ENCODE results near the gene NAB1.
"Not testable (repeated sequence)": the region's sequence is repeated elsewhere in the genome, so short reads cannot be mapped to it uniquely, and the experiment has no call there.

The NAB1 gene, protein sequence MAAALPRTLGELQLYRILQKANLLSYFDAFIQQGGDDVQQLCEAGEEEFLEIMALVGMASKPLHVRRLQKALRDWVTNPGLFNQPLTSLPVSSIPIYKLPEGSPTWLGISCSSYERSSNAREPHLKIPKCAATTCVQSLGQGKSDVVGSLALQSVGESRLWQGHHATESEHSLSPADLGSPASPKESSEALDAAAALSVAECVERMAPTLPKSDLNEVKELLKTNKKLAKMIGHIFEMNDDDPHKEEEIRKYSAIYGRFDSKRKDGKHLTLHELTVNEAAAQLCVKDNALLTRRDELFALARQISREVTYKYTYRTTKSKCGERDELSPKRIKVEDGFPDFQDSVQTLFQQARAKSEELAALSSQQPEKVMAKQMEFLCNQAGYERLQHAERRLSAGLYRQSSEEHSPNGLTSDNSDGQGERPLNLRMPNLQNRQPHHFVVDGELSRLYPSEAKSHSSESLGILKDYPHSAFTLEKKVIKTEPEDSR

DNA sequence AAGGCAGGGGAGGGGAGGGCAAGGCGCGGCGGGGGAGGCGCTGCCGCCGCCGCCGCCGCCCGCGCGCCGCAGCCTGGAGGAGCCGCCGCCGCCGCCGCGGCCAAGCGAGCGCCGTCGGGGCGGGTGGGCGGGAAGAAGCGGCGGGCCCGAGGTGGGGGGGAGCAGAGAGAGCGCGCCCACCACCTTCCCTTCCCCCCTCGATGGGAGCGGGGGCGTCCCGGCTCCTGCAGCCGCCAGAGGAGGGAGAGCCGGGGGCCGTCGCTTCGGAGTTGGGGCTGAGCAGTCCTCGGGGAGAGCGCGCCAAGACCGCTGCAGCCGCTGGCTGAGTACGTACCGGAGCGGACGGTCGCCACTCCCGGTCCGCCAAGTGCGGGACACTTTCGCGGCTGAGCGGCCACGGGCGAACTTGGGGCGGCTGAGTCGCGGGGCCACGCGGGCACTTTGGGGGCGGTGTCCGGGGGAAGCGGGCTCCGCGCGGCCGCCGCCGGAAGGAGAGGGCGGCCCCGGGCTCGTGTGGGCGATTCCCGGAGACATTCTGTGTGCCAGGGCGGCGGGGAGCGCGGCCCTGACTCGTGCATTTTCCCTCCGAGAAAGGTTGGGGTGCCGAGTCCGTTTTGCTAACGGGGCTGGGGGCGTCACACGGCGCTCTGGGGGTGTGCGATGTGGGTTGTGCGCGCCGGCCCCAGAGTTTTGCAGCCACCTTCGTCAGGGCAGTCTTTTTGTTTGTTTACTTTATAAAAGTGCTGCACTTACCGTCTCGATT is at the start of gene NAB1:
TSS of gene NAB1 (plus strand) at position 49 of the 763 bp plus-strand sequence. CDS start 10,094 bp downstream, outside the sequence.
- no peak for FAIRE-seq
- peak; percentile 49 for DNase-seq (ENCODE audit: low spot score)

DNA sequence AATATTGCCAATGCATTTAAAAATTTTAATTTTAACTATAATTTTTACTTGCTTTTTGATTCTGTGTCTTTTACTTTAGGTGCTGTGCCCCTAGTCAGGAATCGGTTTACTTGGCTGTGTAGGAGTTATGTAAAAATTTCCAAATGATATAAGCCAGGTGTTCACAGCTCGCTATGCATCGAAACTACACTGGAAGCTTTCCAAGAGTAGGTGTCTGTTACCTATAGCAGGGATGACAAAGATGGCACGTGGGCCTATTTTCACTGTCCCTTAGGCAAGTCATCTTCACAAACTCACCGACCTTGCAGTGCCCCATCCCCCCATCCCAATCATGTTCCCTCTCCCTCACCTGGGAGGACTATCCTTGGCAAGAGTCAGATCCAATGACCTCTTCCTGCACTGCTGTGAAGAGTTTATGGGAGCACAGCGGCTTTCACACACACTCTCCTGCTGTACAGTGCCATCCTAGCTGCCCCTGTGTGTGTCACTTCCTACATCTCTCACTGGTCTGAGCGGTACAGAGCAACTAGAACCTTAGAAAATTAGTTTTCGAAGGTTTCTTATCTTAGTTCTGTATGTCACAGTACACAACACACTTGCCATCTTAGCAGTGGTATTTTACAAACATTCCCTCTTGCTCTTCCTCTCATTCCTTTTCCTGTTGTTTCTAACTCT is 49.2 kb upstream of the NAB1 start:
- DNase-seq (ENCODE audit: low spot score) (no peak), FAIRE-seq (no peak)

DNA sequence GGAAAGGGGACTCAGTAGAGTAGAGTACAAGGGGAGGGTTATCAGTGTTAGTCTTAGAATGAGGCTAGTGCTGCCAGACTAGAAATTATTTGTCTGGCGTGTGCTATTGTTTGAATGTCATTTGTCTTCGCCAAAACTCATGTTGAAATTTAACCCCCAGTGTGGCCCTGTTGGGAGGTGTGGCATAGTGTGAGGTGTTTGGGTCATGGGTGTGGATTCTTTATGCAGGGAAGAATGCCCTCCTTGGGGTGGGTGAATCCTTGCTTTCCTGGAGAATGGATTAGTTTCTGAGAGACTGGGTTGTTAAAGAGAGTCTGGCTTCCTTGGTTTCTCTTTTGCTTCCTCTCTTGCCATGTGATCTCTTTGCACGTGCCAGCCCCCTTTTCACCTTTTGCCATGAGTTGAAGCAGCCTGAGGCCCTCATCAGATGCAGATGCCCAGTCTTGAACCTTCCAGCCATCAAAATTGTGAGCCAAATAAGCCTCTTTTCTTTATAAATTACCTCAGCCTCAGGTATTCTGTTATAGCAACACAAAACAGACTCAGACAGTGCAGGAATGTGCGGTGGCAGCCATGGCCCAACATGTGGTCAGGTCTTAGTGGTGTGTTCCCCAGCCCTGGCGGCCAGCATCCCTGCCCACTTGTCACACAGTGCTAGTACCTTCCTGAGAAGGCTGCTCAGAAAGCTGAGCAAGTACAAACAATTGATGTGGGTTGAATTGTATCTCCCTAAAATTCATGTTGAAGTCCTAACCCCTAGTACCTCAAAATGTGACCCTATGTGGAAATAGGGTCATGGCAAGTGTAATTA is 48.4 kb upstream of the NAB1 start:
- no peak for FAIRE-seq
- no peak for DNase-seq (ENCODE audit: low spot score)

DNA sequence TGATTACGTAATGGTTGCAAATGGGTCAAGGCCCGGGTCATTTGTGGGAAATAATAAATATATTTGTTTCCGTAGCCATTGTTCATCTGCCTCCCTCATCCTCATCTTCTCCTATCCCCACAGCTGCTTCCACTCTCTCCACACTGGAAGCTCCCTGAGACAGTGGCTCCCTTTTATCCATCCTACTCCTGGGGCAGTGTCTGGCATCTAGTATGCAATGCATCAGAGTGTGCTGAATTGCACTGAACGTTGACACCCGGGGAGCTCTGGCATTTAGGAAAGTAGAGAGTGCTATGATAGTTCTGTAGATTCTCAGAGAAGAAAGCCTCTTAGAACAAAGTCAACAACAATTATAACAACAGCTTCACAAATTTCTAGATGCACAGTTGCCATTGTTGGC is 45.5 kb upstream of the NAB1 start:
- no peak for DNase-seq (ENCODE audit: low spot score)
- FAIRE-seq = no peak

DNA sequence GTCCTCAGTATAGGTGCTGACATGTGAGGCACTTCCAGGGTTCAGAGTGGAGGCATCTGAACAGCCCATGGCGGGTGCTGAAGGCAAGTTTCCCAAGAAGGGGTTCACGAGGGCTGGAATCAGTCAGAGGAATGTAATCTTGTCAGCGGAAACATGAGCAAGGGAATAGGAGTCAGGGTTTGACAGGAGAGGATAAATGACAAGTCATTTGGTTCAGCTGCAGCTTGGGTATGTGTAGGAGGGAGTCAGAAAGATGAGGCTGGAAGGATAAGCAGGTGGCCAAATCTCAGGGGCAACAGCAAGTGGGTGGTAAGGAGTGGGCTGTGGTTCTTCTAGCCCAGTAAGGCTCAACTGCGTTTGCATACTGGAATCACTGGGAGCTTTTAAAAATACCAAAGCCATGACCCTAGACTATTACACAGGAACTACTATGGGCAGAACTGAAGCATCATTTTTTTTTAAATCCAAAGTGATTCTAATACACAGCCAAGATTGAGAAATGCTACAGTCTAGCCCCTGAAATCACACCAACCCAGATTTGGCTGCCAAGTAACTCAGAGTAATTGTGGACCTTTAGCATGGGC is 41.8 kb upstream of the NAB1 start:
- no peak for FAIRE-seq
- peak; percentile 54 for DNase-seq (ENCODE audit: low spot score)

DNA sequence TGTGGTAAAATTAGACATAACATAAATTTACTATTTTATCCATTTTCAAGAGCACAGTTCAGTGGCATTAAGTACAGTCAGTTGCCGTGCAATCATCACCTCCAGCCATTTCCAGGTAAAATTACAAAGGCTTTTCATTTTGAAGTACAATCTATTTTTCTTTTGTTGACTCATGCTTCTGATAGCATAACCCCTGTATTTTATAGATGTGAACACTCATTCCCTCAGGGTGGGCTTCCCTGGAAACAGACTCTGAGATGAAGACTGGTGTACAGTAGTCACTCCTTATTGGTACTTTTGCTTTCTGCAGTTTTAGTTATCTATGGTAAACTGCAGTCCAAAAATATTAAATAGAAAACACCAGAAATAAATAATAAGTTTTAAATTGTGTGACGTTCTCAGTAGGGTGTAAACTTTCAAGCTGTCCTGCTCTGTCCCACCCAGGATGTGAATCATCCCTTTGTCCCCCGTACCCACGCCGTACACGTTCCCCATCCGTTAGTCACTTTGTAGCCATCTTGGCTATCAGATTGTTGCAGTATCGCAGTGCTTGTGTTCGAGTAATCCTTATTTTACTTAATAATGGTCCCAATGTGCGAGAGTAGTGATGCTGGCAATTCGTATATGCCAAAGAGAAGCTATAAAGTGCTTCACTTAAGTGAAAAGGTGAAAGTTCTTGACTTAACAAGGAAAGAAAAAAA is 41.1 kb upstream of the NAB1 start:
- DNase-seq (ENCODE audit: low spot score) (peak; percentile 64), FAIRE-seq (peak; percentile 50)

DNA sequence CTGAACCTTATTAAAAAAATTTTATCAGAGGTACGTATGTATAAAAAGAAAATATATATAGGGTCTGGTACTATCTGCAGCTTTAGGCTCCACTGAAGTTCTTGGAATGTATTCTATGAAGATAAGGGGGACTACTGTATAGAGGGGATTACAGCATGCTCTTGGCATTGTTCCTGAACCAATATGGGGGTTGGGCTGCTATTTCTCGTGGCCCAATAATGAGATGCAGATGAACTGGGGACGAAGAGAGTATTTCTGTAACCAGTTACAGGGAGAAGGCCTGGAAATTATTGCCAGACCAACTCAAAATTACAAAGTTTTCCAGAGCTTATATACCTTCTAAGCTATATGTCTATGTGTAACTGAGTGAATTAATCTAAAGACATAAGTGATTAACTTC is 40.0 kb upstream of the NAB1 start:
- DNase-seq (ENCODE audit: low spot score) = not testable (repeated sequence)

DNA sequence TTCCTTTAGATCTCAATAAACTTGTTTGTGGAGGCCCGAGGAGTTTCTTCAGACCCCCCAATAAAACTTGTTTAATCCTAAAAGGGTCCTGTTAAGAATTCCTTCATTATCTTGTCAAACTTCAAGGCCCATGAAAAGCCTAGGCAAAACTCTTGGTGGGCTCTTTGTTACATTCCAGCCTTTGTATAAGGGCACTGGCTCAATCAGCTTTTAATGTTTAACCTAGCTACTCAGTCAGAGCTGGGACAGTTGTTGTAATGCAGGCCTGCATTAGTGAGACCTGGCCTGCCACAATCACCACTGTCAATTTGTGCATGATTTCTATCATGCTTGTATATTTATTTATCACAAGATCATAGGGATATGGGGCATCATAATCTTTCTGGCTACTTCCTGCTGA is 39.5 kb upstream of the NAB1 start:
- FAIRE-seq; DNase-seq (ENCODE audit: low spot score): not testable (repeated sequence)

More for the DNA sequence above, 40.0 kb upstream of the NAB1 start:
- FAIRE-seq = not testable (repeated sequence)

DNA sequence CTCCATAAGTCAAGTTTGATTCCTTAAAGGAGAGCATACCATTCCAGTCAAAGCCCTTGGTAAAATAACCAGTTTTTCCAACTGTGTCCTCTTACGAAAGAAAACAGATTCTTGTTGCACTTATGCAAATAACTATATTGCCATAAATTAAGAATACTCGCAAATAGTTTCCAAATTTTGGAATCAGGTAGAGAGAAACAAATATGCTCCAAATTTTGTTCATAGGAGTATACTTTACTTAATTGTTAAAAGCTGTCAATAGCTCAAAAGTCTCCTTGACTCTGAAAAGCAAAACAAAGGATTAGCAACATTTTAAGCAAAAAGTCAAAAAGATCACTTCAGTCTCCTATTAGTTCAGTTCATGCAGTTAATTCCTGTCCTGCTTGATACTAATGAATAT is 38.4 kb upstream of the NAB1 start:
- DNase-seq (ENCODE audit: low spot score); FAIRE-seq: not testable (repeated sequence)

DNA sequence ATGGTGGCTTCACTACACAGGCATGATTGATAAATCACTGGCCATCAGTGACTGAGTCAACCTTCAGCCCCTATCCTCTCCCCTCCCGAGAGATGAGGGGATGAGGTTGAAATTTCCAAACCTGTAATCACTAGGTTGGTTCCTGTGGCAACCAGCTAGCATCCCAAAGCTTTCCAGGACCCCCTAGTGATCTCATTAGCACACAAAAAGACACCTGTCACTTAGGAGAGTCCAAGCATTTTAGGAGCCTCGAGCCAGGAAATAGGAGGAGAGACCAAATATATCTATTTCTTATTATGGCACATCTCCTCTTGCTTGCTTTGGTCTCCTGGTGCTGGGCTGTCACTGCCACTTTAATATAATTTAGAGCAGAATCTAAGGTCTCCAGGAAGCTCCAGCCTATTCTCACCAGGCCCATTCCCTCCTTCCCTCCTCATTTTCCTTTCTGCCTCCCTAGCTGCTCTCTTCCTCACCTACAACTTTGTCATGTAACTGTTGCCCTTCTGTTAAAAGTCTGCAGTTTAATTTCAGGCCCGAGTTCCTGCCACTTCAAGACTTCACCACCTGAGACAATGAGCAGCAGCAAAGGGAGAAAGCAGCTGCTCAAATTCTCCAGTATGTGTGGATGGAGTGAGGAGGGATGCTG is 33.2 kb upstream of the NAB1 start:
- no peak for FAIRE-seq
- no peak for DNase-seq (ENCODE audit: low spot score)

DNA sequence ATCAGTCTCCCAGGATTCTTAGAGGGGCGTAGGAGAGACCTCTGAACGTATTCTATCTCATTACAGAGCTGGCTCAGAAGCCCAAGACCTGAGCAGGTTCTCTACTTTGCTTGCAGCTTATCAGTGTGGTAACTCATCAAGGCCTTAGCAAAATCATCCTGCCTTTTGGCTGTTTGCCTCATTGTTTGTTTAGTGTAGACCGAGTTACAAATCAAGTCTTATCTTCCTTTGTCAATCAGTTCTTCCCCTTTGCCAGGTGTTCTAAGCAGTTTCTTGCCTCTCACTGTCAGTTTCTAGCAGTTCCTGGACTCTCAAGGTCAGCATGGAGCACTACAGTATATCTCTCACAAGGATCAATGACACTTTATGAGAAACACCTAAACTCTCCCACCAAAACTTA is 30.9 kb upstream of the NAB1 start:
- no peak for FAIRE-seq
- no peak for DNase-seq (ENCODE audit: low spot score)

DNA sequence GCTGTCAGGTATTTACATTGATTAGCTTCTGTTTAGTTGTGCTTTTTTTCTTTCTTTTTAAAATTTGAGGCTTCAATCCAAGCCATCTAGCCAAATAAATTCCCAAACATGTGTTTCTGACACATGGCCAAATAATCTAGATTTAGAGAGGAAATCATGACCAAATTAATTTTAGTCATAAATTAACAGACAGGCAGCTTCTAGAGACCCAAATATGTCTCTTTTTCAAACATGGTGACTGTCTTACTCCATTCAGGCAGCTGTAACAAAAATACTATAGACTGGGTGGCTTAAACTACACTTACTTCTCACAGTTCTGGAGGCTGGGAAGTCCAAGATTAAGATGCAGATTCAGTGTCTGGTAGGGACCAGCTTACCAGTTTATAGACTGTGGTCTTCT is 23.2 kb upstream of the NAB1 start:
- DNase-seq (ENCODE audit: low spot score) = no peak
- FAIRE-seq = no peak

DNA sequence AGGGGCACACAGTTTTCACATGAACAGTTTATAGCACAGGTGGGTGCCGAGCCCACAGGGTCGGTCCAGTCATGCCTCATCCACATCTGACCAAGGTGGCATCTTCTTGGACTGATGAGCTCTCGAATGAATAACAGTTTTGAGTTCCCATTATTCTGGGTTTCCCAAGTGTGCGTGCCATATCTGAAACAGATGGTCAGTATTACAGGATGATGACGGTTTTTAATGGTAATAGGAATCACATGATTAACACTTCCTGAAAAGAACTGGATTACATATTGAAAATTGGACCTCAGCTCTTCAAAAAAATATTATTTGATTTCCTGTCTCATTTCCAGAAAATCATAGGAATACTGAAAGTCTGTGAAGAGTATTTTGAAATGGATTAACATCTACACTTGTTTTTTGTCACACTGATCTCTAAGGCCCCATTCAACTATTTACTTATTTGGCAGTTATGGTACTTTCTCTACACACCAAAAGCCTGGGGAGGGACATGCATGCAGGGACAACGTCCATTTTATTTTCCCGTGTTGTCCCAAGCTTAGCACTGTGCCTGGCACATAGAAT is 22.2 kb upstream of the NAB1 start:
- FAIRE-seq (no peak), DNase-seq (ENCODE audit: low spot score) (no peak)

DNA sequence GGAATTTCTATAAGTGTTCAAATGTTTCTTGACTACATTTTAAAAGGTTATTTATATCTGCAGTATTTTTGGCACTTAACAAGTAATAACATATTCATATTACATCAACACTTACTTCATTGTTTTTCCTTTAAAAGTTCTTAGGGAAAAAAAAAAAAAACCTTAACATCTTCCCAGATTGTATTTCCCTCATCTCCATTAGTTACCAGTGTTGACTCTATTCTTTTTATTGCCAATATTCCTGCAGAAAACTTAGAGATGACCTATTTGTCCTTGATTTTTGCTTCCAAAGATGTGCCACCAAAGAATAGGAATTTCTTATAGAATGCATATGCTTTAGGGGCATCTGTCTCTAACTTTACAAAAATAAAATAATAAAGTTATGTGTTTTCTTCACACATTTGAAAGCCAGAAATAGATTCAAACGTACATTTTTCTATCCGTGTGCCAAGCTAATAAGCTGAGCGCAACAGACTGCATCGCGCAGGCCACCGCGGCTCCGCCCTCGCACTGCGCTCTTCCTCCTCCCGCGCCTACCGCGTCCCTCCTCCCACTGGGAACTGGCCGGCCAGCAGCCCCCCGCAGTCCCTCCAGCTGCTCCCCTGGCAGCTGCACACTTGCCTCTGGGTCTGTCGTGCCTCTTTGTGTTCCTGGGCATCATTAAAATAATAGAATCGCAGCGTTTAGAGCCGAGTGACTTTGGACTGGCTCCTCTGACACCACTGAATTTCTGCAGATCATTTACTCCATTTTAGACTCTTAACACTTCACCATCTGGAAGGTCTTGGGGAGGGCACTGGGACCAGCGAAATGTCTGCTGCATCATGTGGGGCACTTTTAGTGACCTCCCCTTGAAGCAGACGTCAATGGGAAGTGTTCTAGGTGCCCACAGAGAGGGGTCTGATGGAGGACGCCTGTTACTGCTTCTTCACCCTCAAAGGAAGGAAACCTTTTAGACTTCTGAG is 21.2 kb upstream of the NAB1 start:
- DNase-seq (ENCODE audit: low spot score) (no peak), FAIRE-seq (no peak)

DNA sequence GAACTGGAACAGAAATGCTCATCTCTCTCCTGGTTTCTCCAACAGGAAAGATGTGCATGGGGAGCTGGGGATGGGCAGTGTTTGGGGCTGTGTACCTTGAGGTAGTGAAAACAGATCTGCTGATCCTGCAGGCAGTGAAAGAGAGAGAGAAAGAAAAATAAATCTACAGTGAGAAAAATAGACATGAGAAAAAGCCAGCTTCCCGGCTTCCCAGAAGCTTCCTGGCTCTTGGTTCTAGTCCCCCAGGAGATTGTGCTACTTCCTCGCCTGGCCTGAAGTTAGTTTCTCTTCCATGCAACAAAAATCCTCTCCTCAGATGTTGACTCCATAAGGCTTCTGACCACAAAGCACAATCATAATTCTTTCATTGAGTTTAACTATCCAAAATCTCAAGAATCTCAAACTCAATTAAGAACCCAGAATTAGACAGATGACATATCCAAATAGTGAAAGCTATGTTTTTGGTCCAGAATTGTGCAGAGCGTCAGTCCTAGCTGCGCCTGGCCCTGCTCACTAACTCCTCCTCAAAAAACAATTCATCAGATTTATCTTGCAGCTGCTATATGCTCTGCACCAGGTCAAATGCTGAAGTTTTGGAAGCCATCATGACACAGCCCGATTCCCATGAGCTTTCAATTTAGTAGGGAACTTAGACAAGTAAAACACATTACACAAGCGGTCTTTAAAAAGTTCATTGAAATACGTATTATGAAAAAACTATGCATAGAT is 20.1 kb upstream of the NAB1 start:
- no peak for DNase-seq (ENCODE audit: low spot score)
- FAIRE-seq = no peak

DNA sequence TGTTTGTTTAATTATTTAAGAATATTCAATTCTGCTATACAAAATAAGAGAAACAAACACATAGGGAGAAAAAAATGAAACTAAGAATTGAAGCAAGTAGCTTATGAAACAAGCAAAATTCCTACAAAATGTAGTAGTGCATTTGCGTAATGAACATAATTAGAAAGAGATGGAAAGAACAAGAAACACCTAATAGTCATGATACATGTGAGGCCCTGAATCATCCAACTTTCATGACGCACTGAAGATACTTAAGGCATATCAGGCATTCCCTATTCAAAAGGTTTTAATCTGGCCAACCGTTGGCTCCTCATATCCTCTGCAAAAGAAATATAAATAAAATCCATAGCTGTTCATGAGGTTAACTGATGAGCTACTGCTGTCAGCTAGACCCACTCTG is 14.5 kb upstream of the NAB1 start:
- FAIRE-seq (no peak), DNase-seq (ENCODE audit: low spot score) (no peak)

DNA sequence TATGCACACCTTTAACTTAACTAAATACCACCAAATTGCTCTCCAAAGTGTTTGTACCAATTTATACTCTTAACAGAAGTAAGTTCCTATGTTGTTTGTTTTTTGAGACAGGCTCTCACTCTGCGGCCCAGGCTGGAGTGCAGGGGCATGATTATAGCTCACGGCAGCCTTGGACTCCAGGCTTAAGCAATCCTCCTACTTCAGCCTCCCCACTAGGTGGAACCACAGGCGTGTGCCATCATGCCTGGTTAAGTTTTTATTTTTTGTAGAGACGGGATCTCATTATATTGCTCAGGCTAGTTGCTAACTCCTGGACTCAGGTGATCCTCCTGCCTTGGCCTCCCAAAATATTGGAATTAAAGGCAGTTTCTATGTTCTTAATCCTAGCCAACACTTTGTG is 13.1 kb upstream of the NAB1 start:
- FAIRE-seq = no peak
- DNase-seq (ENCODE audit: low spot score) = no peak
